GM18520 (cell line): ENCODE results near the gene LIMK2.
"Not testable (repeated sequence)": the region's sequence is repeated elsewhere in the genome, so short reads cannot be mapped to it uniquely, and the experiment has no call there.

Experiments used
- ATAC-seq: cut with Tn5 transposase; IDR thresholded peaks from one replicate; pipeline ENCODE4 v1.9.1; 2021; ENCODE audit not compliant: unreplicated experiment

LIMK2 gene

GRCh38 chr22:31211862-31212730 is at the start of gene LIMK2:
LIMK2 (plus strand) TSS chr22:31212298; CDS start chr22:31212409, 111 bp downstream.
- ATAC-seq = peak; percentile 83

- ATAC-seq = no peak
These were observed 41.1 kb upstream of the LIMK2 start for GRCh38 chr22:31170971-31171370.

- ATAC-seq = not testable (repeated sequence)
These were observed 40.4 kb upstream of the LIMK2 start for GRCh38 chr22:31171734-31172133.

- no peak for ATAC-seq
These were observed 38.5 kb upstream of the LIMK2 start for GRCh38 chr22:31173386-31174145.

GRCh38 chr22:31176923-31177322 is 35.2 kb upstream of the LIMK2 start:
- no peak for ATAC-seq

DNA sequence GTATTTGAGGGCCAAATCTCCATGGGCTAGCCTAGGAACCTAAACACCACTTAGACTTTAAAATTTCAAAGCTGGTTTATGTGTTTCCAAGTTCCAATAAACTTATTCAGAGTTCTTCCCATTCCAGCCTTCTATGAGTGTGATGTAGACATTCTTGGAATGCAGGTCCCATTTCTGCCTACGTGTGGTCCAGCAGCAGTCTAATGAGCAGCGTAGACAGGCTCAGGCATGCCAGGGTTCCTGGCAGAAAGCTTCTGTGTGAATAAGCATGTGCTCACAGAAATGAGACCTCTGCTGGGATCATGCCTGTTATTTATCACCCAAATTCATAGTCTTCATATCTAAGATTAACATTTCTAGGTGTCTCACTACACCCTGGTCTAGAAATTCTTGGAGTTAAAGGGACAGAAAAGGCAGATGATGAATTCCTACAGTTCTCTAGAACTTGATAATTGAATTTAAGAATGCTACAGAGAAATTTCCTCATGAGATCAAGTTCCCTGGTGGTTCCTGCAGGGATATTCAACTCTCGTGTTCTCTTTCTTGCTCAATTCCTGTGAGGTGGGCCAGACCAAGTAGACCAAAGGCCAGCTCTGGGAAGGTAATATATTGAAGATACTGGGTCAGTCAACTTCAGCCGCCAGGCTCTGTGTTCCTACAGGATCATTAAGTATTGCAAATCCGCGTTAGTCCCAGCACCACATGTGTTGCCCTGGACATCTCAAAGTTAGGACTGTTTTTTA is 34.5 kb upstream of the LIMK2 start:
- no peak for ATAC-seq

DNA sequence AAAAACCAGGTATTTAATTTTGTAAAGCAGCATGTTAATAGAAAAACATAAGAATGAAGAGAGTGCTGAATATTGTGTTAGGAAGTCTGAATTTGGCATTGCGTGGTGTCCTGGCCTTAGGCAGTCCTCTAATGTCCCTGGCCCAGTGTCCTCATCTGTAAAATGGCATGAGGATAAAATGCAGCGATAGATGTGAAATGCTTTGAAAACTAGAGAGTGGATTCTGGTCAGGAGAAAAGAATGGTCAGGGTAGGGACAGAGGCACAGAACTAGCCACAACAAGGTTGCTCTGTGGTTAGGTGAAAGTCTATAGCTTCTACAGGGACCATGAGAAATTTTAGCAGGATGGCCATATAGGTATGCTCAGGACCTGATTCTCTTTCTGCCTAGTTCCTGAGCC is 33.2 kb upstream of the LIMK2 start:
- no peak for ATAC-seq

DNA sequence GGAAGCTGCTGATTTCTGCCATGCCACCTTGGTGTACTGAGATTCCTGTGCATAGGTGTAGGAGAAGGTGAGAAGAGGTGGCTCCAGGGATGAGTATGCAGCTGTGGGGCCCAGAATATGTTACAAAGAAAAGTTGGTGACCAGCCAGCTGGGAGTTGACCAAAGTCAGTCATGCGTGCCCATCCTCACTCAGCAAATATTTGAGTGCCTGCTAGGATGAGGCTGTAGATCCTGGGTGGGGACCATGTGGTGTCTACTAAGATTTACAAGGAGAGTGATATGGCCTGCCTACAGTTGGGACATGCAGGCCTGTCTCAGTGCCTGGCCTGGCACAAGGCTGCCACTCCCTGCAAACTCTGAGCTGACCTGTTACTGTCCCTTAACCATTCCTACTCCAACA is 32.8 kb upstream of the LIMK2 start:
- no peak for ATAC-seq

DNA sequence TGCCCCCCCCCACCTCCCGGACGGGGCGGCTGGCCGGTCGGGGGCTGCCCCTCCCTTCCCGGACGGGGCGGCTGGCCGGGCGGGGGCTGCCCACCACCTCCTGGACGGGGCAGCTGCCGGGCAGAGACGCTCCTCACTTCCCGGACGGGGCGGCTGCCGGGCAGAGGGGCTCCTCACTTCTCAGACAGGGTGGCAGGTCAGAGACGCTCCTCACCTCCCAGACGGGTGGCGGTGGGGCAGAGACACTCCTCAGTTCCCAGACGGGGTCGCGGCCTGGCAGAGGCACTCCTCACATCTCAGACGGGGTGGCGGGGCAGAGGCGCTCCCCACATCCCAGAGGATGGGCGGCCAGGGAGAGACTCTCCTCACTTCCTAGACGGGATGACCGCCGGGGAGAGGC is 28.1 kb upstream of the LIMK2 start:
- ATAC-seq = no peak

DNA sequence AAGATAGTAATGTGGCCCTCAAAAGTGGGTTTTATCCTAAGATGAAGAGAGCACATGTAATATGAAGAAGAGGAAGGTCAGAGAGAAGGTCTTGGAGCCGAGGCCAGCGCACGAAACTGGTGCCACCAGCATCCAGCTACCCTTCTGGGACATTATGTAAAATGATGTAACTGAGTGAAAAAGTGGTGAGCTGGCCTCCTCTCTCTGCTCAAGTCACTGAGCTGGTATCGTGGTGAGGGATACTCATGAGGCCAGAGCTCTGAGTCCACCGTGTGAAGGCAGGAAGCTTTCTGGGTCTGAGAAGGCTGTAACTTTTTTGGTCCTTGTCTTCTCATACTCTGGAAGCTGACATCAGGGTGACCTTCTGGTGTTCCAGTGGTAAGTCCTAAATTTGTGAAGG is 27.0 kb upstream of the LIMK2 start:
- ATAC-seq = no peak

GRCh38 chr22:31187627-31188026 is 24.5 kb upstream of the LIMK2 start:
- no peak for ATAC-seq

DNA sequence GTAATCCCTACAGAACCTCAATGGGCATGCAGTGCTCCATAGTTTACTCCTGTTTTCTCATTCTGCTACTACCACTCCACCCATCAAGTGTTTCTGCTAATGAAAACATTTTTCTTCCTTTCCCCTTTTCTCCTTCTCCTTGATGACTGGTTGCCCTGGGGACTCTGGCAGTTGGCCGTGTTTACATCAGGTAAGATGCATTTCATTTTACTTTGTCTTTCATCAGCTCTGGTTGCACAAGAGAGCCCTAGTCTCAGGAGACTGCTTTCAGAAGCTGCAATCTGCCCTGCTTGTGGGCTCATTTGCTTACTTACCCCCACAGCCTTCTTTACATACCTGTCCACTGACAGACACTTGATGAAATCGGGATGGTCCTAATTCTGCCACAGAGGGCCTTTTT is 19.6 kb upstream of the LIMK2 start:
- ATAC-seq = no peak

DNA sequence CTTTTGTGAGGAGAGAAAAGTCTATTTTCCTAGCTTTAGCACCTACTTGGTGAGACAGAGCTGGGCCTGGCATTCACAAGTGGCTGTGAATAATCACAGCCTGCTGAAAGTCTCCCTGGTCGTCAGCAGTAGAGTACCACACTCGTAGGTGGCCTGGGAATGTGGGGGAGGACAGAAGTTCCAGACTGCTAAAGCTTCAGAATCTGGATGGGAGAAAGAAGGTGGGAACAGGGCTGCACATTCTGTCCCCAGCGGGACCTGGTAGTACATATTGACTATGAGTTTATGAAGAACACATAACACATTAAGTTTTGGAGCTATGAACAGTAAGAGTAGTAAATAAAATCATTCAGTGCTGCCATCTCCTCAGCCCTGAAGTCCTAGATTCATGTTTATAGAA is 19.0 kb upstream of the LIMK2 start:
- ATAC-seq = no peak

- not testable (repeated sequence) for ATAC-seq
These were observed 17.4 kb upstream of the LIMK2 start for GRCh38 chr22:31194681-31195080.

DNA sequence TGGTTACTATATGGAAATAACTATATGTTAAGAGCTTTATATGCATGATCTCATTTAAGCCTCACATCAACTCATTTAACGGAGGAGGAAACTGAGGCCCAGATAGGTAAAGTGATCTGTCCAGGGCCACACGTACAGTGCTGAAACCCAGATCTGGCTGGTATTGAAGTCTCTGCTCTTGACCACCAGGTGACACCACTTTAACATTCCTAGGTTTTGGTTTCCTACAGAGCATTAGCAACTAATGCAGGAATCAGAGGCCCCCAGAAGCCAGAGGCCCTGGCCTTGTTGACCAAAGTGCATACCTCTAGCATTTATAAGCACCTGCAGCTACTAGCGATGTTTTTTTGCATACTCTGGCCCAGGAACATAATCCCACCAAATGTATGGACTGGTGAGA is 12.9 kb upstream of the LIMK2 start:
- ATAC-seq = no peak

GRCh38 chr22:31204352-31204984 is 7.6 kb upstream of the LIMK2 start:
- not testable (repeated sequence) for ATAC-seq

GRCh38 chr22:31205059-31205458 is 7.0 kb upstream of the LIMK2 start:
- not testable (repeated sequence) for ATAC-seq

DNA sequence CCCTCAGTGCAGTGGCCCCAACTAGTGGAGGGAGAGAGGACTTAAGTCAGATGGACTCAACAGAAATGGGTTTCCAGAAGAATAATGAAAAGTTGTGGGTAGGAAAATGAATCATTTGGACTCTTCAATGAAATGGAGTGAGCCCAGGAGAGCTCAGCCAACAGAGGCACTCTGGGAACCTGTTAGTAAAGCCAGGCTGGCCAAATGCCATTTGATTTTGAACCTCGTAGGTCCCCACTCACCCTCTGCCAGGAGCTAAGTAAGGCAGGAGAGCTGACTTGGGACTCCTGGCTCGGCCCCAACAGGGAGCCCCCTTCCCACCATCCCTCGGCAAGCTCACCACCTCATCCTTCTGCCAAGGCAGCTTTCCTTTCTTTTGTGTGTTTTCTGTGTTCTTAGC is 5.6 kb upstream of the LIMK2 start:
- ATAC-seq = not testable (repeated sequence)

DNA sequence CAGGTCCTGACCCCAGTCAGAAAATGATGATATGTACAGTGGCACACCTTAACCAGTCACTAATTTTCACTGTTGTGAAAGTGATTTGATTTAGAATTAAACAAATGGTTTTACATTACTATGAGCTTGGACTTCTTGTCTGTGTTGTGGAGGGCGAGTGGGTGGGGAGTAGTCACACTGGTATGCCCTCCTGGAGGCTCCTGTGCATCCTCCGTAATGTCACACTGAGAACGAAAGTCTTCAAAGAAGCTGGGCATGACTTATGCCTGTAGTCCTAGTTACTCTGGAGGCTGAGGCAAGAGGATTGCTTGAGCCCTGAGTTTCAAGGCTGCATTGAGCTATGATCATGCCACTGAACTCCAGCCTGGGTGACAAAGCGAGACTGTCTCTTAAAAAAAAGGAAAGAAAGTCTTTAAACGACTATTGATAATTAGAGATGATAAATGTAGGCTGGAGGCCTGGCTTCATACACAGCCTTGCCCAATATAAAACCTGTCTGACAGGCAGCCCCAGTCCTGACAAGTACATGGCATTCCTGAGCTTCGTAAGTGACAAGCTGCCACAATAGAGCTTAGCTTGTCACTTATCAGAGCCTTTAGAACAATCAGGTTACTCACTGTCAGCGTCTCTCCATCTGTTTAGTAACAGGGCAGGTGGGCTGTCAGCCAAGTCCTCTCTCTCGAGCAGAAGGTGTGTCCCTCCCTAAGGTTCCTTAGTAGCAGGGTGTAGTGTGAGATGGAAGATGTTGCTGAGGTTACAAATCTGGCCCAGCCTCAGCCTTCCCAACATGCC is 5.0 kb upstream of the LIMK2 start:
- no peak for ATAC-seq
